IPS DF 6.9 (cell line): ENCODE data around the gene FAM180A.

Source experiments
- DNase-seq: peaks from one replicate; pipeline ENCODE4 v3.0.0-alpha.2; 2013; ENCODE audit warnings: low read depth, low spot score
- H3K27ac ChIP-seq: one replicate; pipeline ENCODE4 v1.5.1; 2013; ENCODE audit warnings: low read length, control low read depth
- H3K27me3 ChIP-seq: 2 replicates; pipeline ENCODE4 v1.6.1; 2013; ENCODE audit warnings: mild to moderate bottlenecking, low read length; ENCODE audit not compliant: control insufficient read depth, insufficient read depth
- H3K36me3 ChIP-seq: 2 replicates; pipeline ENCODE4 v1.6.1; 2013; ENCODE audit warnings: low read length; ENCODE audit not compliant: control insufficient read depth, insufficient read depth
- H3K4me1 ChIP-seq: 2 replicates; pipeline ENCODE4 v1.6.1; 2013; ENCODE audit warnings: low read length; ENCODE audit not compliant: control insufficient read depth, insufficient read depth
- H3K4me3 ChIP-seq: 2 replicates; pipeline ENCODE4 v1.5.1; 2013; ENCODE audit warnings: mild to moderate bottlenecking, low read length
- H3K9me3 ChIP-seq: 2 replicates; pipeline ENCODE4 v1.6.1; 2013; ENCODE audit warnings: low read length, inconsistent platforms; ENCODE audit not compliant: control insufficient read depth, insufficient read depth
- WGBS: extraction: QIAGEN DNeasy Blood & Tissue Kit; methylation state at CpG from one replicate; pipeline ENCODE4 v1.1.7; 2013; ENCODE audit warnings: mixed read lengths, missing lambda C conversion rate; ENCODE audit not compliant: insufficient read length, insufficient coverage; 5-methylcytosine and 5-hydroxymethylcytosine counted together

Gene FAM180A

DNA sequence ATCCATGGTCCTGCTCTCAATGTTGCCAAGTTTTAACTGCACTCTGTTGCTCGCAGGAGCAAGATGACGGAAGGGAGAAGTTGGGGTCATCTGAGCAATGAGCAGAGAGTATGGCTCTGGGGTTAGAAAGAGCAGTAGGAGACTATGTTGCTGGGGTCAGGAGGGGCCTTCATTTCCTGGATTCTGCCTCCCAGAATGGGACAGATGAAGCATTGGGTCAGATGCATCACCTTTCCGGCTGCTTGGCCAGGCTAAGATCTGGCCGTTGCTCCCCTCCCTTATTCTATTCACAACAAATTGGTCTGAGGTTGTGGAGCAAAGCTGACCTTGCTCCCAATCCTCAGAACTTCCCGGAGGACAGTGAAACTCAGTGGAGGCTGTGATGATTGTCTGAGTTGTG is 63.9 kb downstream of the FAM180A start:
- no CpG with 5 or more reads among the region's 5 CpGs for WGBS
- Histone ChIP-seq H3K4me3 (no peak overlapping the region), H3K36me3 (no peaks in the 10 kb centered on the region), H3K27ac (no peak overlapping the region), H3K9me3 (no peaks in the 10 kb centered on the region), H3K27me3 (no peaks in the 10 kb centered on the region), H3K4me1 (no peaks in the 10 kb centered on the region)
- DNase-seq = no peak

GRCh38 chr7:135684136-135684535 is 64.5 kb downstream of the FAM180A start:
- no peak for DNase-seq
- no CpG with 5 or more reads among the region's 3 CpGs for WGBS
- Histone ChIP-seq H3K27me3 (no peaks in the 10 kb centered on the region), H3K27ac (no peak overlapping the region), H3K36me3 (no peaks in the 10 kb centered on the region), H3K4me3 (no peak overlapping the region), H3K4me1 (no peaks in the 10 kb centered on the region), H3K9me3 (no peaks in the 10 kb centered on the region)

- Histone ChIP-seq H3K4me1 (no peaks in the 10 kb centered on the region), H3K4me3 (no peak overlapping the region), H3K36me3 (no peaks in the 10 kb centered on the region), H3K27ac (no peak overlapping the region), H3K27me3 (no peaks in the 10 kb centered on the region), H3K9me3 (no peaks in the 10 kb centered on the region)
- no peak for DNase-seq
- no CpG with 5 or more reads among the region's 3 CpGs for WGBS
These were observed 65.0 kb downstream of the FAM180A start for GRCh38 chr7:135683609-135684008.

DNA sequence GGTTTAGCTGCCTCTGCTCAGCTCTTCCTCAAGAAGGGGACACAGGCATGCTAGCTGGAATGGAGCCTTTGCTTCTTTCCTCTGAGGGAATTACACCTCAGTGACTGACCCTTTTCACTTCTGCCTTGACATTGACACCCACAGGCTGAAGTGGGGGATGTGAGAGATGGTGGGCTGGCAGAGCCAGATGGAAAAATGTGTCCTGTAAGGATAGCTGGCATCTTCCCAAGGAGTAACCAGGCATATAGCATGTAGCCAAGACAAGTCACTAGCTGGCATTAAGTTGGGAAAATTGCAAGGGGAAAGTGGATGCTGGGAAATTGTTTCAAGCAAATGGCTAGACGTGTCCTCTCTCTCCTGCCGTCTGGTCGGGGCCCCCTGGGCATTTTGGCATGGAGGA is 66.4 kb downstream of the FAM180A start:
- no peak overlapping the region for H3K27ac ChIP-seq
- H3K27me3 ChIP-seq = no peaks in the 10 kb centered on the region
- H3K9me3 ChIP-seq = no peaks in the 10 kb centered on the region
- no CpG with 5 or more reads among the region's 3 CpGs for WGBS
- no peaks in the 10 kb centered on the region for H3K36me3 ChIP-seq
- H3K4me1 ChIP-seq = no peaks in the 10 kb centered on the region
- no peak overlapping the region for H3K4me3 ChIP-seq
- no peak for DNase-seq

DNA sequence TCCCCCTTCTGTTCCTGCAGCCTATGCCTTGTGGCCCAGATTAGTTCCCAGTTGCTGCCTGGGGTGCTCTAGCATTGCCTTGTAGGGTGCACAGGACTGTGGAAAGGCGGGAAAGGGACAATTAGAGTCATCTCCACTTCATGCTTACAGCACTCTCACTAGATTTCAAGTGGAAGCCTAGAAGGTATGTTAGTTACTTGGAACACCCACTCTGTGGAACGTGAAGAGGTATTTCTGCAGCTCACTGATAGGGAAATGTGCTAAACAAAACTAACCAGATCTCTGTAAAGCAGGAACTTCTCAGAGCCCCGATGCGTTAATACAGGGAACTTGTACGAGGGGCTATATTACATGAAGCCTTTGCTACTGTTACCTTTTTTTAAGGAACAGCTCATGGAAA is 66.9 kb downstream of the FAM180A start:
- H3K9me3 ChIP-seq = no peaks in the 10 kb centered on the region
- DNase-seq = no peak
- H3K4me3 ChIP-seq = no peak overlapping the region
- WGBS = no CpG with 5 or more reads among the region's 5 CpGs
- H3K27me3 ChIP-seq = no peaks in the 10 kb centered on the region
- H3K4me1 ChIP-seq = no peaks in the 10 kb centered on the region
- H3K36me3 ChIP-seq = peaks cover under 1% of the 10 kb centered on the region; the same call in 1 of the 2 replicates
- H3K27ac ChIP-seq = no peak overlapping the region
